Measurements from ENCODE around the gene RHOF.

RHOF gene

GRCh38 chr12:121830588-121831265 is 37.2 kb upstream of the RHOF start:
- POLR2A ChIA-PET = no interaction called here
- CTCF ChIA-PET = interaction anchor here (1.3 kb wide), 1 partner anchor 36 kb away, joined by 4 read pairs; no protein-coding TSS in a partner anchor
- no peak for DNase-seq (ENCODE audit: extremely low spot score)
- TF ChIP-seq ZNF384 (IDR thresholded peaks at IDR 0.05) (no peak), SP1 (IDR thresholded peaks at IDR 0.05) (no peak), PKNOX1 (IDR thresholded peaks at IDR 0.05) (no peak)

- no peak for DNase-seq (ENCODE audit: extremely low spot score)
- POLR2A ChIA-PET = no interaction called here
- TF ChIP-seq ZNF384 (IDR thresholded peaks at IDR 0.05) (no peak), ARNT (IDR thresholded peaks at IDR 0.05) (no peak), NFRKB (IDR thresholded peaks at IDR 0.05) (no peak), FOXM1 (IDR thresholded peaks at IDR 0.05; ENCODE audit: borderline replicate concordance) (no peak), L3MBTL2 (conservative IDR thresholded peaks at IDR 0.05) (no peak), CTBP1 (IDR thresholded peaks at IDR 0.05; ENCODE audit: borderline replicate concordance) (no peak), SP1 (IDR thresholded peaks at IDR 0.05) (no peak), SUZ12 (IDR thresholded peaks at IDR 0.05) (no peak), PKNOX1 (IDR thresholded peaks at IDR 0.05) (no peak), FOXK2 (IDR thresholded peaks at IDR 0.05) (no peak), HDGF (IDR thresholded peaks at IDR 0.05; ENCODE audit: borderline replicate concordance) (no peak)
- CTCF ChIA-PET = interaction anchor here (1.0 to 1.3 kb wide), 2 partner anchors 18 to 36 kb away, joined by 4 read pairs; no protein-coding TSS in a partner anchor
Observed at GRCh38 chr12:121830134-121830533, 36.6 kb upstream of the RHOF start.

- POLR2A ChIA-PET = no interaction called here
- DNase-seq (ENCODE audit: extremely low spot score) = no peak
- CTCF ChIA-PET = interaction anchor here (1.0 kb wide), 1 partner anchor 17 kb away, joined by 4 read pairs; no protein-coding TSS in a partner anchor
- TF ChIP-seq CTBP1 (IDR thresholded peaks at IDR 0.05; ENCODE audit: borderline replicate concordance) = no peak
Observed at GRCh38 chr12:121829250-121829918, 35.9 kb upstream of the RHOF start.

GRCh38 chr12:121828826-121829225 is 35.3 kb upstream of the RHOF start:
- ChIA-PET POLR2A (no interaction called here), CTCF (no interaction called here)
- no peak for DNase-seq (ENCODE audit: extremely low spot score)
- TF ChIP-seq FOXM1 (IDR thresholded peaks at IDR 0.05; ENCODE audit: borderline replicate concordance) (no peak), BHLHE40 (IDR thresholded peaks at IDR 0.05; ENCODE audit: borderline replicate concordance) (no peak), LEF1 (IDR thresholded peaks at IDR 0.05; ENCODE audit: borderline replicate concordance) (no peak), NFRKB (IDR thresholded peaks at IDR 0.05) (no peak), L3MBTL2 (conservative IDR thresholded peaks at IDR 0.05) (no peak), ARNT (IDR thresholded peaks at IDR 0.05) (no peak), ELF4 (IDR thresholded peaks at IDR 0.05) (no peak), SUZ12 (IDR thresholded peaks at IDR 0.05) (no peak), PKNOX1 (IDR thresholded peaks at IDR 0.05) (no peak), FOXK2 (IDR thresholded peaks at IDR 0.05) (no peak), ZNF384 (IDR thresholded peaks at IDR 0.05) (no peak), TARDBP (IDR thresholded peaks at IDR 0.05) (no peak), SP1 (IDR thresholded peaks at IDR 0.05) (no peak), FOXA1 (IDR thresholded peaks at IDR 0.05) (no peak), HDGF (IDR thresholded peaks at IDR 0.05; ENCODE audit: borderline replicate concordance) (no peak), CTBP1 (IDR thresholded peaks at IDR 0.05; ENCODE audit: borderline replicate concordance) (no peak)

GRCh38 chr12:121828306-121828705 is 34.8 kb upstream of the RHOF start:
- CTCF ChIA-PET = no interaction called here
- no peak for DNase-seq (ENCODE audit: extremely low spot score)
- POLR2A ChIA-PET = interaction anchor here (1.1 kb wide), 1 partner anchor 30 kb away, joined by 5 read pairs; no protein-coding TSS in a partner anchor
- TF ChIP-seq TARDBP (IDR thresholded peaks at IDR 0.05) (no peak), NFRKB (IDR thresholded peaks at IDR 0.05) (no peak), FOXM1 (IDR thresholded peaks at IDR 0.05; ENCODE audit: borderline replicate concordance) (no peak), L3MBTL2 (conservative IDR thresholded peaks at IDR 0.05) (no peak), SP1 (IDR thresholded peaks at IDR 0.05) (no peak), BHLHE40 (IDR thresholded peaks at IDR 0.05; ENCODE audit: borderline replicate concordance) (no peak), HDGF (IDR thresholded peaks at IDR 0.05; ENCODE audit: borderline replicate concordance) (no peak), SUZ12 (IDR thresholded peaks at IDR 0.05) (no peak)

GRCh38 chr12:121827351-121828099 is 34.0 kb upstream of the RHOF start:
- no peak for DNase-seq (ENCODE audit: extremely low spot score)
- no peak for TF ChIP-seq TARDBP (IDR thresholded peaks at IDR 0.05)
- TF ChIP-seq PKNOX1 (IDR thresholded peaks at IDR 0.05) = no peak
- no peak for TF ChIP-seq CTBP1 (IDR thresholded peaks at IDR 0.05; ENCODE audit: borderline replicate concordance)
- no peak for TF ChIP-seq ELF4 (IDR thresholded peaks at IDR 0.05)
- no peak for TF ChIP-seq FOXM1 (IDR thresholded peaks at IDR 0.05; ENCODE audit: borderline replicate concordance)
- no peak for TF ChIP-seq ZNF384 (IDR thresholded peaks at IDR 0.05)
- CTCF ChIA-PET = interaction anchor here (1.9 kb wide), 1 partner anchor 33 kb away, joined by 5 read pairs; the partner anchor contains the start of gene RHOF
- POLR2A ChIA-PET = interaction anchor here (0.9 to 1.4 kb wide), 4 partner anchors 9 to 61 kb away, joined by 3 to 5 read pairs (median 4); partner anchors contain the start of gene PSMD9
